Cardiac muscle cell (in vitro differentiated cells and primary cell): ENCODE results near the gene FCER1G. TPM values are rescaled to one million over a fixed set of nuclear protein-coding genes. Genes with fewer than 3 reads are reported as not detected.
"Not testable (repeated sequence)": the region's sequence is repeated elsewhere in the genome, so short reads cannot be mapped to it uniquely, and the experiment has no call there.

ENCODE experiments used
- DNase-seq, 2 donors: peaks; one replicate each; pipeline versions ENCODE4 v3.0.0 to v3.0.0-alpha.2; 2010 to 2017; ENCODE audit warnings: low read depth in 1 of 2, low spot score in 1 of 2
- H3K27ac ChIP-seq: fragments of 200-600 bp; sonication (generic); 2 replicates; pipeline ENCODE4 v1.5.1; 2016
- H3K27me3 ChIP-seq: fragments of 200-600 bp; sonication (generic); 2 replicates; pipeline ENCODE4 v1.6.0; 2016; ENCODE audit warnings: control low read depth
- H3K36me3 ChIP-seq: fragments of 200-600 bp; sonication (generic); 2 replicates; pipeline ENCODE4 v1.5.1; 2016; ENCODE audit warnings: control low read depth
- H3K4me1 ChIP-seq: fragments of 200-600 bp; sonication (generic); 2 replicates; pipeline ENCODE4 v1.8.1; 2017; ENCODE audit warnings: low read depth, mild to moderate bottlenecking, mixed run types
- H3K4me3 ChIP-seq: fragments of 200-600 bp; sonication (generic); 2 replicates; pipeline ENCODE4 v1.5.1; 2016; ENCODE audit warnings: mild to moderate bottlenecking
- H3K9me3 ChIP-seq: fragments of 200-600 bp; sonication (generic); 2 replicates; pipeline ENCODE4 v1.5.1; 2017; ENCODE audit warnings: low read depth, mild to moderate bottlenecking, control low read depth
- polyA plus RNA-seq: library from polyadenylated mRNA; unstranded; fragments of >200 nt; fragmentation: Nextera tagmentation; extraction: Ambion mirVana; gene quantifications from 2 replicates; pipeline ENCODE4 v1.2.1, GENCODE V29; 2016
- total RNA-seq: library from RNA; depleted of rRNA; stranded (reverse); fragments of >200 nt; gene quantifications from 2 replicates; pipeline ENCODE4 v1.2.3, GENCODE V29; 2016
- TF ChIP-seq, protein P1 (sequence below): IDR thresholded peaks from 2 replicates; pipeline ENCODE4 v1.5.1; 2012; ENCODE audit warnings: low read depth, mild to moderate bottlenecking, low read length

The FCER1G gene
- total and polyA plus RNA-seq, 2 experiments from 2014 or later: 0.50 TPM; not detected in 1

DNA sequence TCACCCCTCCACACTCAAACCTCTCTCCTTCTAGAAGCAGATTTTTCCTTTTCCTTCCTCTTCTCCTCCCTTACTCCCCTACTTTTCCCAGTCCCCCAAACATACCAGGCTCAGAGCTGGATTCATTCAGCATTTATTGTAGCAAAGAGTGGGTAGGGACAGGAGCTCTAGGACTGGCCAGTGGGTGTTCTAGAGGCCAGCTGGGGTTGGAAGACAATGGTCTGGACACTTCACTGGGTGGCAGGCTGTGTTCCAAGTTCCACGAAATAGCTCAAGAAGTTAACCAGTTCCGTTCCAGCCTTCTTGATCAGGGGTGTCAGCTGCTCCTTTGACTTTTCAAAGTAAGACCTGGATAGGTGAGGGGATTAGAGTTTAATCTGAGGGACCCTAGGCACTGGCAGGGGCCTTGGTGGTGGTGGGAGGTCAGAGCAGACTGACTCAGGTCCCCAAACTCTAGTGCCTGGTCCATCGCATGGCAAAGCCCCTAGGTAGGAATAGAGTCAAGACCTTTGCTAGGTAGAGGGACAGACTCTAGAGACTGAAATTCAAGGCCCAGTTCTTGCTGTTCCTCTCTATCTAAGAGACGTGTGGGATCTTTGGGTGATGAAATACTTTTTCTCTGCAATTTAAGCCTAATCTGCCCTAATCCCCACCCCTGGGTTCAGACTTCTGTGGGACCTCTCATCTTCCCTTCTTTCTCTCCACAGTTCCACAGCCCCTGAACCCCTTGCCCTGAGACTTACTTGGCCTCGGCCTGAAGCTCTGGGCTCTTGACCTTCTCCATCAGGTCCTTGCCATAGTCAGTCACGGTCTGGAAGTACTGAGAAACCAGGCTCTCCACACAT, 7.3 kb downstream of the FCER1G start:
- TF ChIP-seq, protein P1, sequence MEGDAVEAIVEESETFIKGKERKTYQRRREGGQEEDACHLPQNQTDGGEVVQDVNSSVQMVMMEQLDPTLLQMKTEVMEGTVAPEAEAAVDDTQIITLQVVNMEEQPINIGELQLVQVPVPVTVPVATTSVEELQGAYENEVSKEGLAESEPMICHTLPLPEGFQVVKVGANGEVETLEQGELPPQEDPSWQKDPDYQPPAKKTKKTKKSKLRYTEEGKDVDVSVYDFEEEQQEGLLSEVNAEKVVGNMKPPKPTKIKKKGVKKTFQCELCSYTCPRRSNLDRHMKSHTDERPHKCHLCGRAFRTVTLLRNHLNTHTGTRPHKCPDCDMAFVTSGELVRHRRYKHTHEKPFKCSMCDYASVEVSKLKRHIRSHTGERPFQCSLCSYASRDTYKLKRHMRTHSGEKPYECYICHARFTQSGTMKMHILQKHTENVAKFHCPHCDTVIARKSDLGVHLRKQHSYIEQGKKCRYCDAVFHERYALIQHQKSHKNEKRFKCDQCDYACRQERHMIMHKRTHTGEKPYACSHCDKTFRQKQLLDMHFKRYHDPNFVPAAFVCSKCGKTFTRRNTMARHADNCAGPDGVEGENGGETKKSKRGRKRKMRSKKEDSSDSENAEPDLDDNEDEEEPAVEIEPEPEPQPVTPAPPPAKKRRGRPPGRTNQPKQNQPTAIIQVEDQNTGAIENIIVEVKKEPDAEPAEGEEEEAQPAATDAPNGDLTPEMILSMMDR: no peak
- no peak for DNase-seq
- H3K4me3 ChIP-seq: no peak overlapping the region
- H3K4me1 ChIP-seq: peaks cover 4% of the 10 kb centered on the region
- no peaks in the 10 kb centered on the region for H3K9me3 ChIP-seq
- H3K36me3 ChIP-seq: no peaks in the 10 kb centered on the region
- H3K27me3 ChIP-seq: no peaks in the 10 kb centered on the region
- no peak overlapping the region for H3K27ac ChIP-seq

DNA sequence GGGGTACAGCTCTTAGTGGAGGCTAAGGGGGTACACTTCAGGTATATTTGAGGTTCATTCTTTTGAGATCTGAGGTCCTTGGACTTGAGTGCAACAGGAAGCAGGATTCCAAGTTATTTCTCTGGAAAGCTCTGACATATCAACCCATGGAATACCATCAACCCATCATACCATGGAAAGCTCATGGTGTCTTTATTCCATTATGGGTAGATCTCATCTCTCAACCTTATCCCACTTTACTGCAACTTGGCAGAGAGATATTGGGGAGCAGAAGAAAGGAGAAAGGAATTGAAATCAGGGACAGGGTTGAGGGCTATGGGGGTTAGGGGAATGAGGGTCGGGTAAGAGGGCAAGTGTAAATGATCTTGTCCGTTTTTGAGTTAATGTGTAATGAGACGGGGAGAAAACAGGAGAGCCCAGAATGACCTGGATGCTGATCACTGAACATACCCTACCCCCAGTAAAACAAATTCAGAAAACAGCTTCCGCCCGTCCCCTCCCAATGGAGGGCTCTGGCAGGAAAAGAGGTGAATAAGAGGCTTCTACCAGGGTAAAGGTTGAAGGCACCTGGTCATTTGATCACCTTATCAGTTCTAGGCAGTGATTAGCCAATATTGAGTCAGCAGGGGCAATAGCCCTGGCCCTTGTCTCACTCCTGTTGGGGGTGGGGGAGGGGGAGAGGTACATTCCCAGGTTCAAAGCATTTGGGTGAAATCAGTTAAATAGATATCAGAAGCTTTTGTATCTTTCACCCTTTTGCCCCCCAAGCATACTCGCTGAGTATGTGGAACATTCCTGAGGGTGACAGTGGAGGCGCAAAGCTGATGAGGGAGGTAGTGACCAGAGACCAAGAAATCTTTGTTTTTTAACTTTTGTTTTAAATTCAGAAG, 9.0 kb downstream of the FCER1G start:
- DNase-seq: no peak
- H3K27me3 ChIP-seq: no peaks in the 10 kb centered on the region
- H3K4me3 ChIP-seq: no peak overlapping the region
- TF ChIP-seq, protein P1: no peak
- no peak overlapping the region for H3K27ac ChIP-seq
- no peaks in the 10 kb centered on the region for H3K36me3 ChIP-seq
- no peaks in the 10 kb centered on the region for H3K9me3 ChIP-seq
- H3K4me1 ChIP-seq: peaks cover 8% of the 10 kb centered on the region

DNA sequence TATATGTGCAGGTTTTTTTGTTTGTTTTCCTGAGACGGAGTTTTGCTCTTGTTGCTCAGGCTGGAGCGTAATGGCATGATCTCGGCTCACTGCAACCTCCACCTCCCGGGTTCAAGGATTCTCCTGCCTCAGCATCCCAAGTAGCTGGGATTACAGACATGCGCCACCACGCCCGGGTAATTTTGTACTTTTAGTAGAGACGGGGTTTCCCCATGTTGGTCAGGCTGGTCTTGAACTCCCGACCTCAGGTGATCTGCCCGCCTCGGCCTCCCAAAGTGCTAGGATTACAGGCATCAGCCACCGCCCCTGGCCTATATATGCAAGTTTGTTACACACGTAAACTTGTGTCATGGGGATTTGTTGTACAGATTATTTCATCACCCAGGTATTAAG, 9.6 kb downstream of the FCER1G start:
- H3K27me3 ChIP-seq, H3K36me3 ChIP-seq, DNase-seq, H3K9me3 ChIP-seq, H3K27ac ChIP-seq, H3K4me1 ChIP-seq, H3K4me3 ChIP-seq: not testable (repeated sequence)

DNA sequence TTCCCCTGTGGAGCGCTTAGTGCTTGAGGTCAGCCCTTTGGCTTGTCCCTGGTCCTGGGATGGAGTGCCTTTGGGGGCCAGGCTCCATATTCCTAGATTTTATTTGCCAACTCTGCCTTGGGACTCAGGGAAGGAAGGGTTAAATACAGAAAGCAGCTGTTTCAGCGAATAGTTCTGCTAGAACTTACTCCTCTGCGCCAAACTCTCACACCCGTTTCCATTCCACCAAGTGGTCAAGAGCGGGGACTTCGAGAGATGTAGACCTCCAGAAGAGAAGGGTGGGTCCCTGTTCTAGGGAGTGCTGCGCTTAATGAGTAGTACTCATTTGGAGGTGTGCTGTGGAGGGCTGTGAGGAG, 10.1 kb downstream of the FCER1G start:
- Histone ChIP-seq H3K4me1 (peaks cover 8% of the 10 kb centered on the region), H3K4me3 (no peak overlapping the region), H3K36me3 (no peaks in the 10 kb centered on the region), H3K27me3 (no peaks in the 10 kb centered on the region), H3K9me3 (no peaks in the 10 kb centered on the region), H3K27ac (peak overlapping the region; percentile 73)
- TF ChIP-seq, protein P1: no peak
- DNase-seq: no peak

DNA sequence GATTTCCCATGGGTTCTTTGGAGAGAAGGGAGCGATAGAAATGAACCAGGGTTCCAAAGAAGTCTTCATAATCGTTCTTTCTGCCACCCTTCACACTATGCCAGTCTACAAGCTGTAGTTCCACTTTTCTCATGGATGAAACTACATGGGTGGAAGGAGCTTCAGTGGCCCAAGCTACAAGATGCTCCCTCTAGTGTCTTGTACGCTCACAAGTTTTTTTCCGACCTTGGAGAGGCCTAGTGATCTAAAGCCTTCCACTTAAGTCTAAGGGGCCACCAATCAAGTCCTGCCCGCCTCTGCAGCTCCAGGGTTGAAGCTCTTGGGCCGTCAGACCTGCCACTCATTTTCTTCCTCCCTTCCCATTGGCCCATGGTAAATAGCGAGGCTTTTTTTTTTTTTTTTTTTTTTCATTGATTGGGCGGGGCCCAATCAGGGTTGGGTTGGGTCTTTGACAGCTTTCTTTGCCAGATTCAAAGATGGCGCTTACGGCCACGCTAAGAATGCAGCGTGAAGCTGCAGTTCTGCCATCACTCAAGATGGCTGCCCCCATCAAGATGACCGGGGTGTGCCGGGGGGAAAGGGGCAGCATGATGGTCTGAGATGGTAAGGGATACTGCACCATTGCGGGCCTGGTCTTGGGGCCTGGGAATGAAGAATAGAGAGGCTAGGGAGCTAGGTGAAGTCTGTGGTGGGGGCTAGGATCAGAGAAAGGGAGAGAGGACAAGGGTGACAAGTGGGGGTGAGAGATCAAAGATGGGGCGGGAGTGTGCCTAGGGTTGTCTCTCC, 10.6 kb downstream of the FCER1G start, which contains the start of gene TOMM40L:
Gene TOMM40L (plus strand): TSS at position 527 of the 786 bp plus-strand sequence. CDS start 430 bp downstream, outside the sequence.
- Histone ChIP-seq H3K4me1 (peaks cover 8% of the 10 kb centered on the region), H3K27me3 (no peaks in the 10 kb centered on the region), H3K27ac (peak within 1 kb of the TSS; percentile 73), H3K4me3 (peak within 1 kb of the TSS; percentile 86), H3K9me3 (no peaks in the 10 kb centered on the region), H3K36me3 (no peaks in the 10 kb centered on the region)
- TF ChIP-seq, protein P1: peak; percentile 76
- DNase-seq: peak; percentile 97 to 100
